Heart right ventricle (tissue), 16 donors: ENCODE data around the gene EFNA2. TPM values are rescaled to one million over a fixed set of nuclear protein-coding genes. Genes with fewer than 3 reads are reported as not detected.

Source experiments
- ATAC-seq, 8 donors: fragments of 200-7000 bp; cut with Tn5 transposase; one replicate each; pipeline ENCODE4 v1.9.1; 2020; ENCODE audit warnings: mild to moderate bottlenecking in 8 of 8, moderate library complexity in 8 of 8, moderate number of reproducible peaks in 1 of 8
- DNase-seq, 2 donors: peaks; one replicate each; pipeline ENCODE4 v3.0.0-alpha.2; 2020
- H3K27ac ChIP-seq, 10 donors: fragments of 200-600 bp; sonication (generic) in 2 of 10; one replicate each; pipeline versions ENCODE4 v1.5.0 to v1.8.0; 2020 to 2022; ENCODE audit warnings: mild to moderate bottlenecking in 3 of 10
- H3K27me3 ChIP-seq, 7 donors: fragments of 200-600 bp; one replicate each; pipeline ENCODE4 v1.8.0; 2021 to 2022; ENCODE audit warnings: mild to moderate bottlenecking in 2 of 7
- H3K36me3 ChIP-seq, 9 donors: fragments of 200-600 bp; sonication (generic) in 1 of 9; one replicate each; pipeline versions ENCODE4 v1.5.0 to v1.8.0; 2020 to 2022; ENCODE audit warnings: mild to moderate bottlenecking in 2 of 9
- H3K4me1 ChIP-seq, 9 donors: fragments of 200-600 bp; sonication (generic) in 1 of 9; one replicate each; pipeline versions ENCODE4 v1.5.0 to v1.8.0; 2020 to 2022; ENCODE audit warnings: mild to moderate bottlenecking in 4 of 9
- H3K4me3 ChIP-seq, 10 donors: fragments of 200-600 bp; sonication (generic) in 2 of 10; one replicate each; pipeline versions ENCODE4 v1.5.0 to v1.8.0; 2020 to 2022; ENCODE audit warnings: mild to moderate bottlenecking in 7 of 10, moderate library complexity in 2 of 10
- H3K9me3 ChIP-seq, 11 donors: fragments of 200-600 bp in 10 of 11; sonication (generic) in 2 of 11; one replicate each; pipeline versions ENCODE4 v1.5.0 to v1.8.0; 2013 to 2022; ENCODE audit warnings: mild to moderate bottlenecking in 2 of 11, control low read depth in 1 of 11, moderate library complexity in 1 of 11
- CTCF ChIP-seq, 9 donors: fragments of 200-600 bp; sonication (generic) in 2 of 9; IDR thresholded peaks; one replicate each; pipeline versions ENCODE4 v1.5.0 to v1.8.0; 2021 to 2022; ENCODE audit warnings: antibody characterized with exemption in 9 of 9, mild to moderate bottlenecking in 5 of 9, moderate library complexity in 1 of 9
- WGBS, 2 donors: extraction: QIAGEN DNeasy Blood & Tissue Kit; methylation state at CpG; one replicate each; pipeline ENCODE4 v1.1.7; 2013; ENCODE audit warnings: inconsistent platforms in 1 of 2; 5-methylcytosine and 5-hydroxymethylcytosine counted together
- intact Hi-C, 10 donors: fragments of 100-400 bp; cut with DNase I; formaldehyde crosslinking; loops; one replicate each; pipeline versions ENCODE4 v1.11.1 to v1.14.2; 2022
- polyA plus RNA-seq, 2 donors: library from polyadenylated mRNA; stranded (reverse); fragments of 200-250 nt; gene quantifications; one replicate each; pipeline ENCODE4 v1.2.3, GENCODE V29; 2013
- total RNA-seq, 10 donors: library from RNA; stranded (reverse); fragmentation: NEBNext Ultra II Directional in 3 of 10; extraction: Animal tissue kit (Norgen Biotek cat#: 25700) in 3 of 10; gene quantifications; one replicate each; pipeline versions ENCODE4 v1.2.1 to v1.2.4, GENCODE V29; 2021 to 2023
- donor health status: Arrhythmogenic right ventricular cardiomyopathy.
- donor health status: ischemic (EF 13 %, LVEDD 7.1; RV severe dilation, severe dysfunction).
- donor health status: healthy with polysubstance abuse.
- donor health status: DM: no; HTN: yes; CAD: no.
- donor health status: DM: no; HTN: no; CAD: no.
- donor health status: ischemic (EF 25% LVEDD 6.9; RV normal size, moderate dysfunction).
- donor health status: ischemic (EF 25% LVEDD 5.7; RV mildly dilated, moderate dysfunction).
- donor health status: healthy.
- donor health status: DM: yes; HTN: yes; CAD: no.
- donor health status: Ischemic cardiomyopathy.
- donor health status: ischemic (EF 35%, LVEDD 5.7; RV mildly dilated, moderate dysfunction).
- donor health status: nonischemic (EF 11% LVEDD 7.7; RV severe dilation, severe dysfunction).
- donor health status: DM: yes; HTN: yes; CAD: no.
- donor health status: PGD.
- donor health status: ischemic (EF 29% LVEDD 5.4; RV normal size, mild dysfunction).
- donor health status: nonischemic (EF 23%, LVEDD 6.1; RV moderate dilation, normal function).

The EFNA2 gene
- total and polyA plus RNA-seq, 12 donors: 0.04 to 0.45 TPM; not detected in 10

- ATAC-seq: no peak
- intact Hi-C loops: no loop called here
- TF ChIP-seq CTCF (IDR thresholded peaks at IDR 0.05): no peak
- 84 to 86% methylated on average over 51 to 52 of the region's 52 CpGs for WGBS, 2 donors
- Histone ChIP-seq H3K27me3 (no peaks in the 10 kb centered on the region), H3K4me1 (peaks cover 47 to 97% (median 90%) of the 10 kb centered on the region in 9 donors), H3K9me3 (no peaks in the 10 kb centered on the region), H3K36me3 (peaks cover 15 to 77% (median 50%) of the 10 kb centered on the region in 9 donors), H3K4me3 (no peak overlapping the region), H3K27ac (peak overlapping the region in 9 of 10 donors; percentile 95 to 100 (median 100))
- no peak for DNase-seq
Observed at GRCh38 chr19:1255186-1256161, 30.2 kb upstream of the EFNA2 start.

- DNase-seq (no peak), ATAC-seq (no peak)
- Histone ChIP-seq H3K27ac (peak overlapping the region in 9 of 10 donors; percentile 29 to 100 (median 99)), H3K36me3 (peaks cover 15 to 63% (median 50%) of the 10 kb centered on the region in 9 donors), H3K4me1 (peaks cover 51 to 97% (median 93%) of the 10 kb centered on the region in 9 donors), H3K4me3 (no peak overlapping the region), H3K9me3 (no peaks in the 10 kb centered on the region), H3K27me3 (no peaks in the 10 kb centered on the region)
- intact Hi-C loops: no loop called here
- WGBS, 2 donors: 76 to 84% methylated on average over 46 of the region's 46 CpGs
- TF ChIP-seq CTCF (IDR thresholded peaks at IDR 0.05): no peak
Observed at GRCh38 chr19:1256646-1257474, 28.8 kb upstream of the EFNA2 start.

GRCh38 chr19:1257475-1258162 lies 28.1 kb upstream of the EFNA2 start:
- H3K4me3 ChIP-seq: peak overlapping the region in 3 of 10 donors; percentile 7 to 76 (median 11)
- H3K4me1 ChIP-seq: peaks cover 56 to 97% (median 95%) of the 10 kb centered on the region in 9 donors
- no peak for TF ChIP-seq CTCF (IDR thresholded peaks at IDR 0.05)
- 60 to 67% methylated on average over 23 of the region's 23 CpGs for WGBS, 2 donors
- peaks cover 15 to 61% (median 48%) of the 10 kb centered on the region in 9 donors for H3K36me3 ChIP-seq
- no peak for ATAC-seq
- intact Hi-C loops: no loop called here
- DNase-seq: no peak
- H3K27me3 ChIP-seq: no peaks in the 10 kb centered on the region
- peak overlapping the region; percentile 85 to 100 (median 98) for H3K27ac ChIP-seq
- H3K9me3 ChIP-seq: no peaks in the 10 kb centered on the region

GRCh38 chr19:1258163-1258492 lies 27.5 kb upstream of the EFNA2 start:
- H3K4me3 ChIP-seq: peak overlapping the region in 5 of 10 donors; percentile 7 to 76 (median 11)
- intact Hi-C loops: no loop called here
- no peak for ATAC-seq

More at GRCh38 chr19:1258163-1258492, 27.5 kb upstream of the EFNA2 start:
- DNase-seq: no peak
- H3K27me3 ChIP-seq: no peaks in the 10 kb centered on the region
- peaks cover 57 to 97% (median 93%) of the 10 kb centered on the region in 9 donors for H3K4me1 ChIP-seq
- WGBS, 2 donors: 69 to 70% methylated on average over 8 of the region's 8 CpGs
- no peaks in the 10 kb centered on the region for H3K9me3 ChIP-seq
- peaks cover 15 to 61% (median 48%) of the 10 kb centered on the region in 9 donors for H3K36me3 ChIP-seq
- TF ChIP-seq CTCF (IDR thresholded peaks at IDR 0.05): no peak
- H3K27ac ChIP-seq: peak overlapping the region; percentile 85 to 100 (median 98)
